ENCODE measurements around the gene MYO5B. TPM values are rescaled to one million over a fixed set of nuclear protein-coding genes. Genes with fewer than 3 reads are reported as not detected.

Gene MYO5B
- total and polyA plus RNA-seq, 2 of the 4 experiments (the other 2 are of a cell fraction), result 0.24 to 0.54 TPM

DNA sequence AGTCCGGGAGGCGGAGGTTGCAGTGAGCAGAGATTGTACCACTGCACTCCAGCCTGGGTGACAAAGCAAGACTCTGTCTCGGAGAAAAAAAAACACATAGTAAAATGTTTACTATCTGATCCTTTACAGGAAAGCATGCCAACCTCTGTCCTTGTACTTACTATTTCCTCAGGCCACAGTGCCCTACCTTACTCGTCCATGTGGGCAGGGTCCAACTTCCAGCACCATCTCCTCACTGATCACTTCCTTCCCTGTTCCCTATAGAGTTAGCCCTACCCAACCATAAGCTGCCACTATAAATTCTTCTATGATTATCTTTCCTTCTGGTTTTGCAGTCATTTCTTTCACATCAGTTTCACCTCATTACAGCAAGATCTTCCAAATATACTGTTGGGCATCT is 136.2 kb downstream of the MYO5B start:
- DNase-seq, result no peak
- Histone ChIP-seq H3K4ac (ENCODE audit: low read depth, low read length) (no peak overlapping the region), H2BK20ac (ENCODE audit: low read depth, low read length) (no peak overlapping the region), H3K4me2 (ENCODE audit: low read depth, low read length) (no peak overlapping the region), H3K9ac (ENCODE audit: low read depth, low read length) (no peak overlapping the region), H3K4me1 (ENCODE audit: control insufficient read depth, insufficient read depth, low read length) (no peaks in the 10 kb centered on the region), H3K9me3 (ENCODE audit: control insufficient read depth, insufficient read depth, low read length) (no peaks in the 10 kb centered on the region), H3K27me3 (ENCODE audit: control insufficient read depth, insufficient read depth, low read length) (no peaks in the 10 kb centered on the region), H3K4me3 (ENCODE audit: insufficient read depth, low read depth, low read length) (no peak overlapping the region), H3K9me1 (ENCODE audit: insufficient read depth, low read length) (no peaks in the 10 kb centered on the region), H3K18ac (ENCODE audit: low read depth, low read length) (no peak overlapping the region), H2BK15ac (ENCODE audit: low read depth, low read length) (no peak overlapping the region), H3K14ac (replicated peaks; ENCODE audit: low read depth, low read length) (no peak overlapping the region), H2BK120ac (ENCODE audit: low read depth, low read length) (no peak overlapping the region), H4K8ac (ENCODE audit: low read depth in 2 of 2, low read length in 2 of 2) (no peak overlapping the region), H3K23ac (ENCODE audit: low read depth, low read length) (no peak overlapping the region), H2AK9ac (replicated peaks; ENCODE audit: low read depth, low read length, poor library complexity) (no peak overlapping the region), H2AK5ac (ENCODE audit: low read depth, low read length) (no peak overlapping the region), H4K20me1 (ENCODE audit: insufficient read depth, low read length) (no peaks in the 10 kb centered on the region), H2BK5ac (ENCODE audit: low read depth, low read length, poor library complexity, severe bottlenecking) (no peak overlapping the region), H2AFZ (replicated peaks; ENCODE audit: low read length, poor library complexity) (no peak overlapping the region), H3K79me1 (ENCODE audit: low read depth in 1 of 2, low read length in 2 of 2) (no peaks in the 10 kb centered on the region), H4K91ac (ENCODE audit: insufficient read depth, low read depth, low read length) (no peak overlapping the region), H3K36me3 (ENCODE audit: control insufficient read depth, insufficient read depth, low read length) (no peaks in the 10 kb centered on the region), H3K27ac (ENCODE audit: insufficient read depth, low read length) (no peak overlapping the region), H4K5ac (ENCODE audit: low read depth, low read length) (no peak overlapping the region), H3K56ac (ENCODE audit: extremely low read depth, insufficient read depth, low read length) (no peak overlapping the region)
- intact Hi-C loops (cut with micrococcal nuclease) (loop anchor here (10.0 kb wide), 1 partner anchor 64 kb away; no protein-coding TSS in a partner anchor), dilution Hi-C loops (cut with HindIII; ENCODE audit: low sequenced_read_pairs, unreplicated experiment) (no loop called here), in situ Hi-C loops (cut with MboI; ENCODE audit: low sequenced_read_pairs) (no loop called here)
- no TSS peak for BruUV-seq (replicated peaks)
- TF ChIP-seq MAZ (IDR thresholded peaks at IDR 0.05; ENCODE audit: borderline replicate concordance, low read depth, low read length) (no peak), POLR2A (IDR thresholded peaks at IDR 0.05; ENCODE audit: low read depth, low read length) (no peak), CEBPB (IDR thresholded peaks at IDR 0.05; ENCODE audit: low read depth, low read length) (no peak), NFE2L2 (IDR thresholded peaks at IDR 0.05; ENCODE audit: low read depth, low read length) (no peak), RAD21 (IDR thresholded peaks at IDR 0.05; ENCODE audit: low read length) (no peak), FOS (IDR thresholded peaks at IDR 0.05; ENCODE audit: low read depth, low read length) (no peak)
- TF ChIP-seq, protein P1, sequence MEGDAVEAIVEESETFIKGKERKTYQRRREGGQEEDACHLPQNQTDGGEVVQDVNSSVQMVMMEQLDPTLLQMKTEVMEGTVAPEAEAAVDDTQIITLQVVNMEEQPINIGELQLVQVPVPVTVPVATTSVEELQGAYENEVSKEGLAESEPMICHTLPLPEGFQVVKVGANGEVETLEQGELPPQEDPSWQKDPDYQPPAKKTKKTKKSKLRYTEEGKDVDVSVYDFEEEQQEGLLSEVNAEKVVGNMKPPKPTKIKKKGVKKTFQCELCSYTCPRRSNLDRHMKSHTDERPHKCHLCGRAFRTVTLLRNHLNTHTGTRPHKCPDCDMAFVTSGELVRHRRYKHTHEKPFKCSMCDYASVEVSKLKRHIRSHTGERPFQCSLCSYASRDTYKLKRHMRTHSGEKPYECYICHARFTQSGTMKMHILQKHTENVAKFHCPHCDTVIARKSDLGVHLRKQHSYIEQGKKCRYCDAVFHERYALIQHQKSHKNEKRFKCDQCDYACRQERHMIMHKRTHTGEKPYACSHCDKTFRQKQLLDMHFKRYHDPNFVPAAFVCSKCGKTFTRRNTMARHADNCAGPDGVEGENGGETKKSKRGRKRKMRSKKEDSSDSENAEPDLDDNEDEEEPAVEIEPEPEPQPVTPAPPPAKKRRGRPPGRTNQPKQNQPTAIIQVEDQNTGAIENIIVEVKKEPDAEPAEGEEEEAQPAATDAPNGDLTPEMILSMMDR (conservative IDR thresholded peaks at IDR 0.05; ENCODE audit: low read depth, low read length), result no peak
- TF ChIP-seq, protein P2, sequence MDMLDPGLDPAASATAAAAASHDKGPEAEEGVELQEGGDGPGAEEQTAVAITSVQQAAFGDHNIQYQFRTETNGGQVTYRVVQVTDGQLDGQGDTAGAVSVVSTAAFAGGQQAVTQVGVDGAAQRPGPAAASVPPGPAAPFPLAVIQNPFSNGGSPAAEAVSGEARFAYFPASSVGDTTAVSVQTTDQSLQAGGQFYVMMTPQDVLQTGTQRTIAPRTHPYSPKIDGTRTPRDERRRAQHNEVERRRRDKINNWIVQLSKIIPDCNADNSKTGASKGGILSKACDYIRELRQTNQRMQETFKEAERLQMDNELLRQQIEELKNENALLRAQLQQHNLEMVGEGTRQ (IDR thresholded peaks at IDR 0.05; ENCODE audit: low read depth, low read length), result no peak
- ChIA-PET CTCF (no interaction called here), POLR2A (ENCODE audit: unreplicated experiment) (no interaction called here)
- ATAC-seq (ENCODE audit: low read depth), result no peak
- 40% methylated on average over 2 of the region's 4 CpGs; no CpG with 5 or more reads in 1 of the 2 experiments for WGBS, 2 experiments (ENCODE audit: extremely low coverage in 2 of 2, insufficient read length in 1 of 2)

Data from IMR-90 (cell line).